Measurements from ENCODE around the gene RNF144A.
"Not testable (repeated sequence)": the region's sequence is repeated elsewhere in the genome, so short reads cannot be mapped to it uniquely, and the experiment has no call there.

The RNF144A gene

DNA sequence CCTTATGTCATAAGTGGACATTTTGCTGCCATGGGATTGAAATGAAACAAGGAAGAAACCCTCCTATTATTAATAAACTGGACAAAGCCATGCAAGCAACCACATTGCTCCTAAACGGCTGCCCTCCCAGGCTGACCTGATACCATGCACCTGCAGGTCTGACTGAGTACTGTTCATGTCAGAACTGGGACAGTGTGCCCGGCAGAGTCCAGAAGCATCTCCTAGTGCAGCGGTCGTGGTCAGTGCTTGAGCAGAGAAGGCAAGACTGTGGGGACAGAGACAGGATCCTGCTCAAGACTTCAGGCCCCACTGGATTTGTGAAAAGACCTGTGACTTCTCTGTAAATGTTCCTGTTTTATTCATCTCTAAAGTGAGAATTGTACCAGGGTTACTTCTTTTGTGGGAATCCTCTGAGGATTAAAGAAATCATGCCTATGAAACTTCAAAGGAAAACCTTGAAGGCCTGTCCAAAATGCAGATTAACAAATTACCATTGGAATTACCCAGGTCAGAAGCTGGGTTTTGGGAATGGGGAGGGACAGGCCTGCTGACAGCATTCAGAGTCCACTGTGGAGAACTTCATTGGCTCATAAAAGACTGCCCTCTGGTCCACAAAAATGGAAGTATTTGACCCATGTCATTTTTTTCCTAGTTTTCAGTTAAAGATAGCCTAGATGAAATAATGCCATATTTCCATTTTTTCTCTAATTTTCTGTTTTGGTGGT, 13.9 kb downstream of the RNF144A start:
- DNase-seq = no peak

DNA sequence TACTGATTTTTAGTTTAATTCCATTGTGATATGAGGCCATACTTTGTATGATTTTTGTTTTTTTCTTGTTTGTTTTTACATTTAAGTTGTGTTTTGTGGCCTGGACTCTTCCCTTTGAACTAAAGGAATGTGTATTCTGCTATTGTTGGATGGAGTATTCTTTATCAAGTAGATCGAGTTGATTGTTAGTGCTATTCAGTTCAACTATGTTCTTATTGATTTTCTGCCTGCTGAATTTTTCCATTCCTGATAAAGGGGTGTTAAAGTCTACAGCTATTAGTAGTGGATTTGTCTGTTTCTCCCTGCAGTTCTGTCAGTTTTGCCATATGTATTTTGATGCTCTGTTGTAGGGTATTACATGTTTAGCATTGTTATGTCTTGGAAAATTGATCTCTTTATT, 14.5 kb downstream of the RNF144A start:
- no peak for DNase-seq

DNA sequence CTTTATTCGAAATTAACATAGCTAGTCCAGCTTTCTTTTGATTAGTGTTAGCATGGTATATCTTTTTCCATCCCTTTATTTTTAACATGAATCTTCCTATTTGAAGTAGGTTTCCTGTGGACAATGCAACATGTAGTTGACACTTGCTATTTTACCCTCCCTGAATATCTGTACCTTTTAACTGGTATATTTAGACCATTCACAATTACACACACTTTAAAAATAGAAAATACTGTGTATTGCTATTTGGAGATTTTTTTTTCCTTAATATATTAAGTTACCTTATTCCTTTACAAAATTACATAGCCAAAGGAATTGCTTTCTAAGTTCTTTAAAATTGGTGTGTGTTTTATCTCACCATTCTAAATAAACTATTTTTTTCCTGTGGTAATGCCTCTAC, 15.0 kb downstream of the RNF144A start:
- DNase-seq = no peak

DNA sequence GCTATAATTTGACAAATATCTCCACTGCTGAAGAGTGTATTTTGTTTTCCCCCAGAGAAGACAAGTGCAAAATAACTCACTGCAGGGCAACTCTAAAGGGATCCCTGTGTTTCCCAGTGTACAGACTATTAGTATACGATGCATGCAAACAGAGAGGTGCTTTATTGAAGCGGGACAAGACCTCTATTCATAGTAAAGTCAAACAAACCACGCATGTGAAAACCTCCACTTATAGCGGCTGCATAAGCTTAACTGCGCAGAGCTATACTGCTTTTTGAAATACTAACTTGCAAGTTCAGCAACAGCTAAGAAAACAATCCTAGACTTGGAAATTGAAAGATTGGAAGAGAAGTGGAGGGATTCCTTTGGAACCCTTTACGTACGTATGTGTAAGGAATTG, 15.6 kb downstream of the RNF144A start:
- no peak for DNase-seq

GRCh38 chr2:6933911-6934310, 16.7 kb downstream of the RNF144A start:
- DNase-seq = no peak

DNA sequence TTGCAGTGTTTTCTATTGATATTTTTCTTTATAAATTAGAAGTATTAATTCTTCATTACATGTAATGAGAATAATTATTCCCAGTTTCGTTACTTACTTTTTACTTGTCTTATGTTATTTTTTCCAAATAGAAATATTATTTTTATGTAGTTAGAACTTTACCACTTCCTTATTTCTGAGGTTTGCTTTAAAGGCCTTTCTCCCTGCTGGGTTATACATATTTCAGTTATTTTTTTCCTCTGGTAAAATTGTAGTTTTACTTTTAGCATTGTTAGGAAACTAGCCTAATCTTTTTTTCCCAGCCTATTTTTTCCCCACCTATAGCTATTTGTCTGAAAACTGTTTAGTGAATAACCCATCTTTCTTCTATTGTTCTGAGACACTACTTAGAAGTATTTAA, 17.1 kb downstream of the RNF144A start:
- DNase-seq = no peak

DNA sequence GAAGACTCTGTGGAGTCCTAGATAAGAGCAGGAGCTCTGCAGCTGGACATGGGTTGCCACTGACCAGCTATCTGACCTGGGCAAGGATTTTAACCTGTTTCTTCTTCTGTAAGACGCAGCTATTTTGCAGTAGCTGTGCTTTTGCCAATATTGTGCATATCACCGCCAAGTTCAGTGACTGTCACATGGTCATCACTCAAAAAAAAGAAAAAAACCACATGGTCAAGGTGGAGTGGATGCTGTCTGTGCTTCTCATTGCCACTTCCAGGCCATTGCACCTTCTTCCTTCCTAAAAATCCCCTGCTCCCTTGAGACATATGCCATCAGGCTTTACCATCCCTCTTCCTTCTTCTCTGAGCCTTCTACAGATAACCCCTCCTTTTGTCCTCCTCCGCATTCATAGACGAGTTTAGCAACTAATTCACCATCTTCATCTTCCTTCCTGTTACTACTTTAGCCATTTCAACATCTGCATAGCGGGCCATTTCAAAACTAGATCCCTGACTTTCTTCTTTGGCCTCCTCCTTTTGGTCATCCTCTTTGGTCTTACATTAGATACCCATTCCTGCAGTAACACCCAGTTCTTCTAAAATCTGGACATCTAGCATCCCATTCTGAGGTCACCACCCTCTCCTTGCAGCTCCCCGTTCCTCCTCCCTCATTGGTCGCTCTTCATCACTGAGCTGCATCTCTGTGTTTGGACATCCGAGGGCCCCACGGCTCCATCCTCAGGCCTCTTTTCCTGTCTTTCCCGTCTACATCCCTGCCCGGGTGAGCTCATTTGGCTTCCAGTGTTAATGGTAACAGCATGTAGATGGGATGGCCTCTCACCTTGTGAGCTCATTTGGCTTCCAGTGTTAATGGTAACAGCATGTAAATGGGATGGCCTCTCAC, 17.8 kb downstream of the RNF144A start:
- no peak for DNase-seq

DNA sequence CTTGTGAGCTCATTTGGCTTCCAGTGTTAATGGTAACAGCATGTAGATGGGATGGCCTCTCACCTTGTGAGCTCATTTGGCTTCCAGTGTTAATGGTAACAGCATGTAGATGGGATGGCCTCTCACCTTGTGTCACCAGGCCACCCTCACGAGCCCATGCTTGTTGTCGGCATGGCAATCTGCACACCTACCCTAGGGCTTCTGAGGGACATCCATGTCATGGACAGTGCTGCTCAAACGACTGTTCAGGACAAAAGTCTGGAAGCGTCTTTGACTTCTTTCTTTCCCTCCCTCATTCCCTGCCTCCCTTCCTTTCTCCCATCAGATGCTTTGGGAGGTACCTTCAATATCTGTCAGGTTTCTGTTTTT, 18.4 kb downstream of the RNF144A start:
- not testable (repeated sequence) for DNase-seq

- DNase-seq = peak in 1 of 3 experiments; percentile 37
Observed at GRCh38 chr2:6937157-6937556, 19.9 kb downstream of the RNF144A start.

DNA sequence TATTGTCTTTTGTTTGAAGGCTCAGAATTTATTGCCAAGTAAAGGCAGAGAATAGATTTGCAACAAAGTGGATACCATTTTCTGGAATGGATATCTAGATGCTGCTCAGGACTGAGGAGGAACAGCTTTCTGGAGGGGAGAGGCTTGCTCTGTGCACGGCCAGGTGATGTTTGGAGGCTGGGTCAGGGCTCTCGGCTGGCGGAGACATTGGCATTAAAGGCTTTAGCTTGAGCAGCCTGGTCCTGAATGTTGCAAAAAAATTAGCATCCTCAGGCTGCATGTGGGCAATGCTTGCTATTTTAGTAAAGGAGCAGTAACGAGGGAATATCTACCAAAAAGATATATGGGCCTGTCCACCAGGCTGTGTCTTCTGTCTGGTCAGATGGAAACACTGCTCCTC, 20.4 kb downstream of the RNF144A start:
- DNase-seq = no peak

DNA sequence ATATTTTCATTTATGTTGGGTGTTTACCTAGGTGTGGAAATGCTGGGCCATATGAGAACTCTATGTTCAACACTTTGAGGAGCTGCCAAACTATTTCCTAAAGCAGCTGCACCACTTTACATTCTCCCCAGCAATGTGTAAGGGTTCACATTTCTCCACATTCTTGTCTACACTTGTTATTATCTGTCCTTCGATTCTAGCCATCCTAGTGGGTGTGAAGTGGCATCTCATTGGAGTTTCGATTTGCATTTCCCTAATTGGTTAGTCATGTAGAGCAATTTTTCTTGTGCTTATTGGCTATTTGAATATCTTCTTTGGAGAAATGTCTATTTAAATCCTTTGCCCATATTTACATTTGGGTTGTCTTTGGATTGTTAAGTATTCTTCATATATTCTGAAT, 21.9 kb downstream of the RNF144A start:
- DNase-seq = no peak

GRCh38 chr2:6940820-6941219, 23.6 kb downstream of the RNF144A start:
- no peak for DNase-seq

GRCh38 chr2:6941299-6942046, 24.3 kb downstream of the RNF144A start:
- no peak for DNase-seq

GRCh38 chr2:6942848-6943247, 25.6 kb downstream of the RNF144A start:
- DNase-seq = no peak

GRCh38 chr2:6943523-6943922, 26.3 kb downstream of the RNF144A start:
- DNase-seq = no peak

DNA sequence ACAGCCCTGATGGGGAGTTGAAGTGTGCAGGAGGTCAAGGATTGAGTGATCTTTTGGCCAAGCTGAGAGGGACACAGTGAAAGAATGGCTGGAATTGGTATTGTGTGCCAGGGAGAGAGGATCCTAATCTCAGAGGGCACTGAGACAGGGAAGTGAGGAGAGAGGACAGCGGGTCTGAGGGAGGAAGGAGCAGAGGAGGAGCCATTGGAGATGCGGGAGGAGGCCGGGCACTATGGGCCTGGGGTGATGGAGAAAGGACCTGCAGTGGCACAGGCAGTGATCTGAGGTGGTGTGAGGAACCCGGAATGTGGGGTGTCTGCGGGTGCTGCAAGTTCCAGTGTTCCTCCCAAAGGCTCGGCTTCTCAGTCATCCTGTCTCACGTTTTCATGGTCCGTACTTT, 26.8 kb downstream of the RNF144A start:
- no peak for DNase-seq

DNA sequence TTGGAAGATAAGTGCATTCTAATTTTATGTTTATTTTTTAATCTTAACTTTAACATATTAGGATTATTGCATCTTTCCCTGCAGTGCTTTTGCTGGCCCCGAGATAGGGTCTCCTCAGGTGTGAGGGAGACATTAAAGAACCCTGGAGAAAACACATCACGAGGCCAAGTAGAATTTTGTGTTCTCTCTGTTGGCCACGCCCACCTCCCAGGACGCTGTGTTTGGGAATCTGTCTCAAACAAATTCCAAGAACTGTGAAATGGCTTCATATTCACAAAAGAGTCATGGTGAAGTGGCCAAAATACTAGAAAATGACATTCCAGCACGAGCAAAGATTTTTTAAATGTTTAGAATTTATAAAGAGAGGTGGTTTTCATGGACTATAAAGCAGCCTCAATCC, 27.3 kb downstream of the RNF144A start:
- DNase-seq = no peak

GRCh38 chr2:6945087-6945813, 28.0 kb downstream of the RNF144A start:
- DNase-seq = no peak

GRCh38 chr2:6945821-6946220, 28.6 kb downstream of the RNF144A start:
- no peak for DNase-seq

DNA sequence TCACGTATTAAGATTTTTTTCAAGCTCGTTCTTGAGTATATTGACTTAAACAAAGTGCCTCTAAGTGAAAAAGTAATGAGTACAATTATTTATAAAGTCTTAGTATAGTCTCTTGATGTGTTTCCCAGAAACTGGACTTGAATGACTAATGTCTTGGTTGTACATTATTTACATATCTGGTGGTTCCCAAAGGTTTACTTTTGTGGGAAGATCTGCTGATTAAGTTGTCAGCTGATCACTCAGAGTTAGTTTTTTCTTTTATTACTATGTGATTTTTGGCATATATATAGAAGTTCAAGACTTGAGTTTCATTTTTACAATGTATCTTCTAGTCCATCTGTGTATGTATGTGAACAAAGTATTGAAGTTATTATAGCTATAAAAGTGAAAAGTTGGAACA, 29.5 kb downstream of the RNF144A start:
- DNase-seq = no peak

DNA sequence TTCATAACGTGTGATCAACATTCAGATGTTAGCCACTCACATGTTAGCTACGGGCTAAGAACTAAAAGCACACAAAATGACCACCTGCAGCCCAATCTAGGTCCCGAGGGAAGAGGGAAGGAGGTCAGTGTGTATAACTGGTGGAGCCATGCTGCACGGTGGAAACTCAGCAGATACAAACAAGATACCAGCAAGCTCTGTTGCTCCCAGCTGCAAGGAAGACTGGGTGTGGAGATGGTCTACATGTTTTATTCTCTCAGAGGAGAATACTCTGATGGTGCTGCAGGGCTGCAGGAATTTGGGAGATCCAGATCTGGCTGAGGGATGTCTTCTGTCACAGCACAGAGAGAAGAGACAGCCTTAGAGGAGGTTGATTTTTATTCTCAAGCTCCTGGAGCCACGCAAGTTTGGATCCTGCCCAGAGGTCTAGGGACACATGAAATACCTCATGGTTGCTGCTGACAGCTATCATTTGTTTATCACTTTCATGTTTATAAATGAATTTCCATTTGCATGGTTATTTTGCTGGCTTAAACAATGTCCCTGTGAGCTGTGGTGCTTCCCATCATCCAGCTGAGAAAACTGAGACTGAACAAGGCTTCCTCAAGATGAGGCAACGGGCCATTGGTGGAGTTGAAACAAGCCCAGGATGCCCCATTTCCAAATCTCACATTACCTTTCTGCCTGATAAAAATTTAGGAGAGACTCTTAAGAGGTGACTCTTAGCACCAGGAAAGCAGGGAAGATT, 30.9 kb downstream of the RNF144A start:
- no peak for DNase-seq

DNA sequence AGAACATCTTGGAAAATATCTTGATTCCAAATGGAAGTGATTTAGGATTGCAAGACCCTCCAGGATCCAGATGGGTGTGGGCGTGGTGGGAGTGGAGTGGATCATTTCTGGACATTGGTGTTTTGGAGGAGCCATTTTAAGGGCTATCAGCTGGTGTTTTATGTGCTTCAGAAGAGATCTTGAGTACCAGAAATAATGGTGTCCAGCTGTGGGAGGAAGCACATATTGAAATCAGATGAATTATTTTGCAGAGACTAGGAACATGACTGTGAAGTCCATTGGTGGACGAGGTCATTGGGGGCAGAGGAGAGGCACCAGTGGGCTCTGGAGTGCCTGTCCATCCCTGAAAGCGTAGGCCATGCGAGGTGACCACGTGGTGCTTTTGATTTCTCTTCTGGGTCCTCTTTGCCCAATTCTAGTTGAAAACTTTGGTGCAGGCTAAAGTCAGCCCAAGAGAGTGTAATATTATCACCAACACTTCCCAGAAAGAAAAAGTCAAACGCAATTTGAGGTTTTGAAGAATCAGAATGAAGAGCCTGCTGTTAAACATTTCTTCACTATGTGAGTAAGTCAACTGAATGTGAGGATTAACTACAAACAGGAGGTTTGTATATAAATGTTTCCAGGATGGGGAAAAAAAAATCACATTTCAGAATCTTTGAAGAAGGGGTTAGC, 31.6 kb downstream of the RNF144A start:
- no peak for DNase-seq
